ENCODE measurements around the gene SYNE1. TPM values are rescaled to one million over a fixed set of nuclear protein-coding genes. Genes with fewer than 3 reads are reported as not detected.
A peak's percentile ranks its signal among the peaks of the same experiment; 100 is the strongest.

Gene SYNE1
- total and polyA plus RNA-seq, 7 donors: 6.0 to 74.6 (median 16.5) TPM

GRCh38 chr6:152293404-152293803 lies 343.8 kb downstream of the SYNE1 start:
- H3K36me3 ChIP-seq (ENCODE audit: insufficient read depth in 1 of 2, low read depth in 1 of 2): peaks cover 2 to 71% of the 10 kb centered on the region in 2 donors
- peak overlapping the region; percentile 44 for H3K27ac ChIP-seq
- no peaks in the 10 kb centered on the region for H3K9me3 ChIP-seq
- H3K4me1 ChIP-seq: peaks cover 15% of the 10 kb centered on the region
- no peak for TF ChIP-seq CTCF (IDR thresholded peaks at IDR 0.05)
- 69 to 81% (median 70%) methylated on average over 3 of the region's 3 CpGs for WGBS, 3 donors
- intact Hi-C loops (cut with DNase I): no loop called here
- ATAC-seq (peak; percentile 68 to 83 (median 76)), DNase-seq (peak; percentile 38 to 77)
- H3K4me3 ChIP-seq: no peak overlapping the region
- H3K27me3 ChIP-seq (ENCODE audit: insufficient read depth in 3 of 3, low read length in 2 of 3): no peaks in the 10 kb centered on the region

GRCh38 chr6:152292555-152292954 lies 344.6 kb downstream of the SYNE1 start:
- Histone ChIP-seq H3K27me3 (ENCODE audit: insufficient read depth in 3 of 3, low read length in 2 of 3) (no peaks in the 10 kb centered on the region), H3K9me3 (no peaks in the 10 kb centered on the region), H3K27ac (no peak overlapping the region), H3K36me3 (ENCODE audit: insufficient read depth in 1 of 2, low read depth in 1 of 2) (peaks cover 5 to 74% of the 10 kb centered on the region in 2 donors), H3K4me3 (no peak overlapping the region), H3K4me1 (peaks cover 15% of the 10 kb centered on the region)
- no peak for DNase-seq
- intact Hi-C loops (cut with DNase I): no loop called here
- WGBS, 3 donors: 59 to 69% (median 60%) methylated on average over 3 of the region's 3 CpGs
- no peak for TF ChIP-seq CTCF (IDR thresholded peaks at IDR 0.05)
- ATAC-seq: no peak

GRCh38 chr6:152290693-152291092 lies 346.5 kb downstream of the SYNE1 start:
- peaks cover 5 to 82% of the 10 kb centered on the region in 2 donors for H3K36me3 ChIP-seq (ENCODE audit: insufficient read depth in 1 of 2, low read depth in 1 of 2)
- no peak for TF ChIP-seq CTCF (IDR thresholded peaks at IDR 0.05)
- ATAC-seq (no peak), DNase-seq (no peak)
- H3K27me3 ChIP-seq (ENCODE audit: insufficient read depth in 3 of 3, low read length in 2 of 3): no peaks in the 10 kb centered on the region
- peaks cover 8% of the 10 kb centered on the region for H3K4me1 ChIP-seq
- no peaks in the 10 kb centered on the region for H3K9me3 ChIP-seq
- intact Hi-C loops (cut with DNase I): no loop called here
- H3K27ac ChIP-seq: no peak overlapping the region
- H3K4me3 ChIP-seq: no peak overlapping the region

- intact Hi-C loops (cut with DNase I): no loop called here
- TF ChIP-seq CTCF (IDR thresholded peaks at IDR 0.05): no peak
- peak overlapping the region; percentile 28 for H3K4me3 ChIP-seq
- ATAC-seq (peak; percentile 83 to 91 (median 86)), DNase-seq (peak; percentile 40 to 70)
- H3K27me3 ChIP-seq (ENCODE audit: insufficient read depth in 3 of 3, low read length in 2 of 3): no peaks in the 10 kb centered on the region
- 31 to 52% (median 42%) methylated on average over 9 of the region's 9 CpGs for WGBS, 3 donors
- no peaks in the 10 kb centered on the region for H3K9me3 ChIP-seq
- peak overlapping the region; percentile 63 for H3K27ac ChIP-seq
- H3K36me3 ChIP-seq (ENCODE audit: insufficient read depth in 1 of 2, low read depth in 1 of 2): peaks cover 0 to 69% of the 10 kb centered on the region in 2 donors
- H3K4me1 ChIP-seq: peaks cover 26% of the 10 kb centered on the region
Measured at GRCh38 chr6:152277826-152278329, 359.3 kb downstream of the SYNE1 start.

- peak; percentile 54 to 70 (median 69) for ATAC-seq
Measured at GRCh38 chr6:152273638-152274037, 363.5 kb downstream of the SYNE1 start.

More at GRCh38 chr6:152273638-152274037, 363.5 kb downstream of the SYNE1 start:
- Histone ChIP-seq H3K27ac (peak overlapping the region; percentile 75), H3K36me3 (ENCODE audit: insufficient read depth in 1 of 2, low read depth in 1 of 2) (peaks cover 0 to 40% of the 10 kb centered on the region in 2 donors), H3K4me1 (peaks cover 55% of the 10 kb centered on the region), H3K27me3 (ENCODE audit: insufficient read depth in 3 of 3, low read length in 2 of 3) (no peaks in the 10 kb centered on the region), H3K9me3 (no peaks in the 10 kb centered on the region), H3K4me3 (no peak overlapping the region)
- DNase-seq: peak; percentile 32 to 68
- peak; percentile 24 for TF ChIP-seq CTCF (IDR thresholded peaks at IDR 0.05)
- intact Hi-C loops (cut with DNase I): no loop called here
- 15 to 19% (median 16%) methylated on average over 4 of the region's 4 CpGs for WGBS, 3 donors
